ENCODE measurements around the gene RAD51B.

DNA sequence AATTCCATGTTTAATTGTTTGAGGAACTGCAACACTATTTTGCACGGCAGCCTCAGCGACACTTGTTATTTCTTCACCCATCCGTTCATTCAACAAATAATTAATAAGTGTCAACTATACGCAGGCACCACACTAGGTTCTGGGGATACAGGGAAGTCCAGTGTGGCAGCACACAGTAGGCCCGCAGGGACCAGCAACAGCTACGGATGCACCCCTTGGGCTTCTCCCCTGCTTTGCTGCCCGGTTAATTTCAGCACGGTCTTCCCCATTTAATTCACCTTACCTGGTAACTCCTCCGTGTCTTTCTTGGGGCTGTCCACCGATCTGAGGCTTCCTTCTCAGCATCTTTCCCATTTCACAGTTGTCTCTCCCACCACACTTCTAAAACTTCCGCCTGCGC lies 925.0 kb downstream of the RAD51B start:
- TF ChIP-seq CTCF (IDR thresholded peaks at IDR 0.05), result no peak
- no peak for TF ChIP-seq POLR2A (IDR thresholded peaks at IDR 0.05)
